IPS-15b (cell line): ENCODE results near the gene PRKAA2.
"Not testable (repeated sequence)": the region's sequence is repeated elsewhere in the genome, so short reads cannot be mapped to it uniquely, and the experiment has no call there.

ENCODE experiments used
- H3K27me3 ChIP-seq: one replicate; pipeline ENCODE4 v1.6.1; 2013; ENCODE audit warnings: low read length; ENCODE audit not compliant: control insufficient read depth, insufficient read depth
- H3K36me3 ChIP-seq: one replicate; pipeline ENCODE4 v1.6.1; 2013; ENCODE audit warnings: low read length; ENCODE audit not compliant: control insufficient read depth, insufficient read depth
- H3K4me1 ChIP-seq: one replicate; pipeline ENCODE4 v1.6.1; 2013; ENCODE audit warnings: mild to moderate bottlenecking, low read length; ENCODE audit not compliant: control insufficient read depth, insufficient read depth
- H3K4me3 ChIP-seq: one replicate; pipeline ENCODE4 v1.5.1; 2013; ENCODE audit warnings: low read depth, low read length
- H3K9ac ChIP-seq: one replicate; pipeline ENCODE4 v1.6.1; 2013; ENCODE audit warnings: low read depth, mild to moderate bottlenecking, low read length
- H3K9me3 ChIP-seq: one replicate; pipeline ENCODE4 v1.6.1; 2013; ENCODE audit warnings: mild to moderate bottlenecking, low read length; ENCODE audit not compliant: control insufficient read depth, insufficient read depth

Gene PRKAA2

DNA sequence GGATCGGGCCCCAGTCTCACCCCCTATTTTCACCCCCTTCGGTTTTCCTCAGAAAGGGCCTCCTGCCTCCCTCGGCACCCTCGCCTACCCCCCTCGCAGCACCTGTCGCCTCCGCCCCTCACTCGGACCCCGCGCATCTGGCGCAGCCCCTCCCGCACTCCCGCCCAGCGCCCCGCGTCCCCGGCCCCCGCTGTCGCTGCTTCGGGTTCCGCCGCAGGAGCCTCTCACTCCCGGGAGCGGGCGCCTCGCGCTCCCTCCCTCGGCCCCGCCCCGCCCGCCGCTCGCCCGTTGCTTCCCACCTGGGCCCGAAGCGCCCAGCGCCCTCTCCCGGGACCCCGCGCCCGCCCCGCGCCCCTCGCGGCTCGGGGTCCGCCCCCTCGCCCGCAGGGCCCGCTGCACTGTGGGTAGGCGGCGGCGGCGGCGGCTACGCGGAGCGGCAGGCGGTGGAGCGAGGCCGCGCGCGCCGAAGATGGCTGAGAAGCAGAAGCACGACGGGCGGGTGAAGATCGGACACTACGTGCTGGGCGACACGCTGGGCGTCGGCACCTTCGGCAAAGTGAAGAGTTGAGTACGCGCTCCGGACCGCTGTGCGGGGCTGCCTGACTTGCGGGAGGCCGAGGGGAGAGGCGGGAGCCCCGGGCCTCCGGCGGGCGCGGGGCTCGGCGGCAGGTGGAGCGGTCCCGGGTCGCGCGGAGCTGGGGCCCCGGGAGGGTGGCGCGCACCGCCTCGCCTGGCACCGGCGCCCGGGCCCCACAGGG, at the start of gene PRKAA2:
Gene PRKAA2, plus strand, starts transcription at position 396 of the 758 bp plus-strand sequence. Its CDS starts 74 bp downstream, at position 470.
- H3K36me3 ChIP-seq = no peaks in the 10 kb centered on the region
- H3K9me3 ChIP-seq = no peaks in the 10 kb centered on the region
- no peaks in the 10 kb centered on the region for H3K4me1 ChIP-seq
- H3K4me3 ChIP-seq = peak within 1 kb of the TSS; percentile 90
- peak within 1 kb of the TSS; percentile 83 for H3K9ac ChIP-seq
- peaks cover 28% of the 10 kb centered on the region for H3K27me3 ChIP-seq

DNA sequence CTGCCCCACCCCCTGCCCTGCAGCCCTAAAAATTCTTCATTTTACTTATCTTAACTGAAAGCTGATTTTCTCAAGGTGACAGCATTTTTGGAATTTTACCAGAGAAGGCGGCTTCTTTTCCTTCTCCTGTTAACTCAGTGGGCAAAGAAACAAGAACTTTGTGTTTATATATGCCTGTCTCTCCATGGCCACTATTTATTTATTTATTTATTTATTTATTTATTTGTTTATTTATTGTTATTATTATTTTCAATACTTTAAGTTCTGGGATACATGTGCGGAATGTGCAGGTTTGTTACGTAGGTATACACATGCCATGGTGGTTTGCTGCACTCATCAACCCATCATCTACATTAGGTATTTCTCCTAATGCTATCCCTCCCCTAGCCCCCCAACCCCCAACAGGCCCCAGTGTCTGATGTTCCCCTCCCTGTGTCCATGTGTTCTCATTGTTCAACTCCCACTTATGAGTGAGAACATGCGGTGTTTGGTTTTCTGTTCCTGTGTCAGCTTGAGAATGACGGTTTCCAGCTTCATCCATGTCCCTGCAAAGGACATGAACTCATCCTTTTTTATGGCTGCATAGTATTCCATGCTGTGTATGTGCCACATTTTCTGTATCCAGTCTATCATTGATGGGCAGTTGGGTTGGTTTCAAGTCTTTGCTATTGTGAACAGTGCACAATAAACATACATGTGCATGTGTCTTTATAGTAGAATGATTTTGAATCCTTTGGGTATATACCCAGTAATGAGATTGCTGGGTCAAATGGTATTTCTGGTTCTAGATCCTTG, 49.5 kb upstream of the PRKAA2 start:
- H3K36me3 ChIP-seq, H3K27me3 ChIP-seq, H3K9me3 ChIP-seq, H3K9ac ChIP-seq, H3K4me3 ChIP-seq, H3K4me1 ChIP-seq: not testable (repeated sequence)

DNA sequence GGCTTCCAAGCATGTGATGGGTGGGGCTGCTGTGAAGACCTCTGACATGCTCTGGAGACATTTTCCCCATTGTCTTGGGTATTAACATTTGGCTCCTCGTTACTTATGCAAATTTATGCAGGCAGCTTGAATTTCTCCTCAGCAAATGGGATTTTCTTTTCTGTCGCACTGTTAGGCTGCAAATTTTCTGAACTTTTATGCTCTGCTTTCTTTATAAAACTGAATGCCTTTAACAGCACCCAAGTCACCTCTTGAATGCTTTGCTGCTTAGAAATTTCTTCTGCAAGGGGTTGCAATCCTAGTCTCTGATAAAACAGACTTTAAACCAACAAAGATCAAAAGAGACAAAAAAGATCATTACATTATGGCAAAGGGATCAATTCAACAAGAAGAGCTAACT, 35.0 kb upstream of the PRKAA2 start:
- not testable (repeated sequence) for H3K36me3 ChIP-seq, H3K9ac ChIP-seq, H3K4me3 ChIP-seq, H3K9me3 ChIP-seq, H3K4me1 ChIP-seq, H3K27me3 ChIP-seq

DNA sequence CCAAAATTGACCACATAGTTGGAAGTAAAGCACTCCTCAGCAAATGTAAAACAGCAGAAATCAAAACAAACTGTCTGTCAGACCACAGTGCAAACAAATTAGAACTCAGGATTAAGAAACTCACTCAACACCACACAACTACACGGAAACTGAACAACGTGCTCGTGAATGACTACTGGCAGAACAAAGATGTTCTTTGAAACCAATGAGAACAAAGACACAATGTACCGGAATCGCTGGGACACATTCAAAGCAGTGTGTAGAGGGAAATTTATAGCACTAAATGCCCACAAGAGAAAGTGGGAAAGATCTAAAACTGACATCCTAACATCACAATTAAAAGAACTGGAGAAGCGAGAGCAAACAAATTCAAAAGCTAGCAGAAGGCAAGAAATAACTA, 34.3 kb upstream of the PRKAA2 start:
- H3K36me3 ChIP-seq, H3K4me3 ChIP-seq, H3K27me3 ChIP-seq, H3K4me1 ChIP-seq, H3K9ac ChIP-seq, H3K9me3 ChIP-seq: not testable (repeated sequence)

DNA sequence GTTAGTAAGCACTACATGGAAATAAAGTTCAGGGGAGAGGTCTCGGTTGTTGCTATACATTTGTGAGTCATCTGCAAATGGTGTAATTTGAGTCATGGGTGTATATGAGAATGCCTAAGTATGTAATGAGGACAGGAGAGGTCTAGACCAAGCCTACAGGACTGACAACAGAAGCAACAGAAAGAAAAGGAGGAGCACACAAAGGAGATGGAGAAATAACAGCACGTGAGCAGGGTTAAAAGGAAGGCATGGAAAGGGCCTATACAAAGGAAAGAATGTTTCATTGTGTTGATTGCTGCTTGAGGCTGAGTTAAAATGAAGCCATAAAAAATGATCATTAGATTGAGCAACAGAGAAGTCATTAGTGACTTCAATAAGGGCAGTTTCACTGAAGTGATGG, 28.0 kb upstream of the PRKAA2 start:
- Histone ChIP-seq H3K4me1 (no peaks in the 10 kb centered on the region), H3K27me3 (no peaks in the 10 kb centered on the region), H3K36me3 (no peaks in the 10 kb centered on the region), H3K9me3 (no peaks in the 10 kb centered on the region), H3K9ac (no peak overlapping the region), H3K4me3 (no peak overlapping the region)

DNA sequence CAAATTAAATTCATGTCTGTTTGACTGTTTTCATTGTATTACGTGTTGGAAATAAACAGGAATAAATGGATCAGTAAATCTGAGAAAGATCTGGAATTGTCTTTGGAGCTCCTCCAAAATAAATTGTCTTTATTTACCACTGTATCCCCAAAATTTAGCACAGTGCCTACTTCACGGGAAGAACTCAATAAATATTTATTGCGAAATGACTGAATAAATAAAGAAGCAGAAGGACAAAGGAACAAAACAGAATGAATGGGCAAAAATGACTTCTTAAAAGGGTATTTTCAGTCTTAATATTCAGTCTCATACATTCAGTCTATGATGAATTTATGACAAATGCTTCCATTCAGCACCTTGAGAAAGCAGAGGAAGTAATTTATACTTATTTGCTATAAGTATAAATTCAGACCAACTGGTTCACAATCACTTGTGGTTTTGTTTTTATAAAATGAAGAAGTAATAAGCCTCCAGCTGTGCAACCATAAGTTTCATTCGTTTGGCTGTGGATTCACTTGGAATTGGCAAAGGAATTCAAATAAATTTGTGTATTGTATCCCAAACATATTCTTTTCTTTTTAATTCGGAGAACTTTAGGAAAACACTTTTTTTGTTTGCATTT, 19.2 kb upstream of the PRKAA2 start:
- H3K27me3 ChIP-seq = no peaks in the 10 kb centered on the region
- no peaks in the 10 kb centered on the region for H3K9me3 ChIP-seq
- H3K4me1 ChIP-seq = peaks cover 9% of the 10 kb centered on the region
- no peaks in the 10 kb centered on the region for H3K36me3 ChIP-seq
- H3K9ac ChIP-seq = no peak overlapping the region
- no peak overlapping the region for H3K4me3 ChIP-seq

DNA sequence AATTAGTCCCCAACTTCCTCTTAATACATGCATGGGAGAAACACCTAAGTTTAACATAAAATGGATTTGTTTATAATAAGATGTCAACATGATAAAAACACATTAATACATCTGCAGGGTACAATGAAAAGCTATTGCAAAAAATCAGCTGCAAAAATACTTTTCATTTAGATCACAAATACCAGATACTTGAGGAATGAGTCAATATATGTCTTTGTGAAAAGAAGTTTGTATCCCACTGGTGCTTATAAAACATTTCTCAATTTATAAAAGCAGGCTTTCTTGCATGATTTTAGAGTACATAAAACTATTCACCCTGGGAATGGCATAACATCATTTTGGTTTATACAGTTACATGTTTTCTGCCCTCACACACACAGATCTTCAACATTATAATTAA, 18.6 kb upstream of the PRKAA2 start:
- Histone ChIP-seq H3K9me3 (no peaks in the 10 kb centered on the region), H3K9ac (no peak overlapping the region), H3K27me3 (no peaks in the 10 kb centered on the region), H3K36me3 (no peaks in the 10 kb centered on the region), H3K4me1 (peaks cover 9% of the 10 kb centered on the region), H3K4me3 (no peak overlapping the region)

DNA sequence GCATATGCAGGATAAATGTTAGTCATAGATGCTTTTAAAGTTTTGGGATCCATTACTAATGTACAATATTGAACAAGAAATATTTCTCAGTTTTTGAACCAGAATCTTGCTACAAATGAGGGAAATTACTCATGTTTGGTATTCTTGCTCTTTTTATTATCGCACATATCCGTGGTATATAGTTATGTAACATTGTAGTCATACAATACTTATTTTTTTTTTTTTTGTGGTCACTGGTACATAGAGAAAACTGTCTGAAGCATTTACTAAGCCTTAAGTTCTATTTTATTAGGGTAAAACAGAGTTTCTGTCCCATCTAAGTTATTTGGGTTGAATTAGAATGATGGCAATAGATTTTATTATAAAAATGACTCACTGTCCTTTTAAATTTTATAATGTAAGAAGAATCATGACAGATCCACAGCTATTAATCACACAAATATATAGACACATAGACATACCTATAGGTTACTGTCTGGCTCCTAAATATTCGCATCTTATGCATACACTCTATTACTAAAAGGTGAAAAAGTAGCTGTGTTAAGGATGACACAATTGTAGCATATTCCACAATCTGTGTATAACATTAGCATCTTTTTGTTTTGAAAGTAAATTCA, 18.0 kb upstream of the PRKAA2 start:
- Histone ChIP-seq H3K4me3 (no peak overlapping the region), H3K9me3 (no peaks in the 10 kb centered on the region), H3K9ac (no peak overlapping the region), H3K4me1 (peaks cover 9% of the 10 kb centered on the region), H3K36me3 (no peaks in the 10 kb centered on the region), H3K27me3 (no peaks in the 10 kb centered on the region)

DNA sequence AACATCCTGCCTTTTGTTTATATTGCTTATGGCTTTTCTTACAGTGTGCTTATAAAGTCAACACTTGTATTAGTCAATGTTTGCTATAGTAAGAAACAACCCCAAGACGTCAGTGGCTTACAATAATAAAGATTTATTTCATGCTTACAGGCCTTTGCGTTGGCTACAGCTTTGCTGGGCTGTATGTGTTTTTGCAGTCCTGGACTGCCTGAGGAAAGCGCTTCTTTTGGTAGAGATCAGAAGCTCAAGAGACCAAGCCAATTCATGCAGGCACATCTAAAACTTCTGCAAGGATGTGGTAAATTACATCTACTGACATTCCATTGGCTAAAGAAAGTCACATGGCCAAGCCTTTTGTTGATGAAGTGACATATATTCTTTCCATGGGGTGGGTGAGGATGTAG, 17.5 kb upstream of the PRKAA2 start:
- H3K9ac ChIP-seq = no peak overlapping the region
- no peaks in the 10 kb centered on the region for H3K9me3 ChIP-seq
- H3K27me3 ChIP-seq = no peaks in the 10 kb centered on the region
- peaks cover 9% of the 10 kb centered on the region for H3K4me1 ChIP-seq
- no peak overlapping the region for H3K4me3 ChIP-seq
- no peaks in the 10 kb centered on the region for H3K36me3 ChIP-seq

DNA sequence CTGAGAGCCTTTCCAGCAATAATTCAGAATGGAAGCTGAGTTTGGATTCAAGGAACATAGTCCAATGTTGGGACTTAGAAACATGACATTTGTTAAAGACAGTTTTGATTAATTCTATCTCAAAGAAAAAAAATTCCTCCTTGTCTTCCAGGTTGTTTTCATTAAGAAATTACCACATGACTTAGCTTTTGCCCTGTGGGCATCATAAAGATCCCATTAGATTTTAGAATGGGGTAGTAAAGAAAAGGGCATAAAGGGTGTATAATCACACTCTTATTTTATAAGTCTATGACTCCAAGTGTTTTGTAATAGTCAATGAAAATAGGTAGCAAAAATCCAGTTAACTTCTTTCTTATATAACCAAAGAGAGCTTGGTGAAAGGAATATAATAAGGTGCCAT, 14.3 kb upstream of the PRKAA2 start:
- Histone ChIP-seq H3K4me3 (no peak overlapping the region), H3K36me3 (no peaks in the 10 kb centered on the region), H3K27me3 (no peaks in the 10 kb centered on the region), H3K9ac (no peak overlapping the region), H3K9me3 (no peaks in the 10 kb centered on the region), H3K4me1 (peaks cover 7% of the 10 kb centered on the region)

DNA sequence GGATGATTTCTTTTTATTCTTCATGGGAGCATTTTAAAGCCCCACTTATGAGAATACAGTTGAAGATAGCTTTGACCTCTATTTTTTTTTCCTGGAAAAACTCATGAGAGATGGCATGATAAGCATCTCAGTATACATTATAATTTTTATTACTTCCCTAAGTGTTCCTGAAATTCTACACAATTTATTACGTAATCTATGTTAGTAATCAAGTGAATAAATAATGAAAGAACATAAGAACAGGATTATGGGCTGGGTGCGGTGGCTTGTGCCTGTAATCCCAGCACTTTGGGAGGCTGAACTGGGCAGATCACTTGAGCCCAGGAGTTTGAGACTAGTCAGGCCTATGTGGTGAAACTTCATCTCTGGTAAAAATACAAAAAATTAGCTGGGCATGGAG, 13.2 kb upstream of the PRKAA2 start:
- no peak overlapping the region for H3K4me3 ChIP-seq
- H3K9me3 ChIP-seq = no peaks in the 10 kb centered on the region
- no peaks in the 10 kb centered on the region for H3K4me1 ChIP-seq
- no peaks in the 10 kb centered on the region for H3K36me3 ChIP-seq
- H3K27me3 ChIP-seq = no peaks in the 10 kb centered on the region
- H3K9ac ChIP-seq = no peak overlapping the region
